GM19328 (cell line): ENCODE measurements around the gene LRBA.

ENCODE experiments used
- ATAC-seq: cut with Tn5 transposase; IDR thresholded peaks from one replicate; pipeline ENCODE4 v1.9.1; 2021; ENCODE audit warnings: mild to moderate bottlenecking, moderate library complexity; ENCODE audit not compliant: unreplicated experiment

Gene LRBA

DNA sequence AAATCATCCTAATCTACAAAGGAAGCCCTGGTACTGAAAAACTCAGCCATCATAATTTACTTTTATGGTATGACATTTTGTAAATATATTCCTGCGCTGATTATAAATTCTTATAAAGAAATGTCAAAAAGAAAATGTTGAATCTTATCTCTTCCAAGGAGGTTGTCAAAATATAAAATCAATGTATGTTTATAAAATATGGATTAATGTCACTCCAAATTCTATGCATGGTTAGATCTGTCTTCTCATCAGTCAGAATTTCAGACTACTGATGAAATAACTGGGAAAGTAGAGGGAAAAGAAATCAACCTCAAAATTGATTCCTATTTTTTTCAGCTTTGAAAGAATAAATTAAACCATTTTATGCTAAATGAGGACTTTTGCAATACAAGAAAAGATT, 553.1 kb downstream of the LRBA start:
- no peak for ATAC-seq

DNA sequence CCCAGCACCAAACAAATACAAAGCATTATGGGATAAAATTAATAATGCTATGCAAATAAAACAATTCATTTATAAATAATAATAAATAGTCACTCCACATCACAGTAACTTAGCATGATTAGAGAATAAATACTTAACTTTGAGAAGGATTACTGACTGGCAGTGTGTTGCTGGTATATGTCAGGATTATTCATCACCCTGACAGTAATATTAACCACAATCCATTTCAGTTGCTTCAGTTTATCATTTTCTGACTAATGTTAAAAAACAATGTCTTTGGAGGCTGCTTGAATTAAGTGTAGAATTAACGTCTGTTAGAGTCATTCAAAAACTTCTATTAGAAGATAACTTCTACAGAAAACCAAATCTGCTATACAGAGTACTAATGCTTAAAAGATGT, 557.3 kb downstream of the LRBA start:
- no peak for ATAC-seq

DNA sequence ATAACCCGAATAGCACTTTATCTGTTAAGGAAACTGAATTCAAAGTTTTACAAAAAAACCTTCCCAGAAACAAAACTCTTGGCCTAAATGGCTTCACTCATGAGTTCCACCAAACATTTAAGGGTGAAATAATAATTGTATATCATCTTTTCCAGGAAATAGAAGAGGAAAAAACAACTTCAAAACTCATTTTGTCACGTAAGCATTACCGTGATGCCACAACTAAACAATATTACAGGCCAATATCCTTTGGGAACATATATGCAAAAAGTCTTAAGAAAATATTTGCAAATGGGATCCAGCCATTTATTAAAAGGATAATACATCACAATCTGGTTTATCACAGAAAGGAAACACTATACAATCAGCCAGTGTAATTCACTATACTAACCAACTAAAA, 563.2 kb downstream of the LRBA start:
- no peak for ATAC-seq

DNA sequence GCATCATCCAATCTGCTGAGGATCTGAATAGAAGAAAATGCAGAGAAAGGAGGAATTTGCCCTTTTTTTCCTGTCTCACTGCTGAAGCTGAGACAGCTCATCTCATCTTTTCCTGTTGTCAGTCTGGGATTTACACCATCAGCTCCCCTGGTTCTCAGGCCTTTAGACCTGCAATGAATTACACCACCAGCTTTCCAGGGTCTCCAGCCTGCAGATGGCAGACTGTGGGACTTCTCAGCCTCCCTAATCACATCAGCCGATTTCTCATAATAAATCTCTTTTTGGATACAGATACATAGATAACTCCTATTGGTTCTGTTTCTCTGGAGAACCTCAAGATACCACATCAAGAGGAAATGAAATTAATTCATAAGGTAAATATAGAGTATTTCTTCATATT, 567.7 kb downstream of the LRBA start:
- no peak for ATAC-seq

DNA sequence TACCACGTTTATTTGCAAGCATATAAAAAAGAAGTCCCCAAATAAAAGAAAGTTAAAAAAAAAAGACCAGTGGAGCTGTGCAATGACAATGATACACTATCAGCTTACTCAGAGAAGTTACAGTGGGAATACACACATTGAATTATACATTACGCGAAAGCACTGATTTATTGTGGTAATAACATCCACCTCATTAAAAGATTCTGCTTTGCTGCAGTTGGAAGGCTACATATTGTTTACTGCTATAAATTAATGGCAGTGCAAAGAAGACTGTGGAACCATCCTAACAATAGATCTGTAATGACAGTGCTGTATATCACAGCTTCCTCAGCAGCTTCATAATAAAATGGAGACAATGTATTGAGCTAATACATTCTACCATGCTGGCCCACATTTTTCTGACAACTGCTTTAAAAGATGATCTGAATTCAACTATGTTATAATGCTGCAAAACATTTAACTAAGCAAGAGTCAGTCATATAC, 575.6 kb downstream of the LRBA start:
- ATAC-seq, result no peak

DNA sequence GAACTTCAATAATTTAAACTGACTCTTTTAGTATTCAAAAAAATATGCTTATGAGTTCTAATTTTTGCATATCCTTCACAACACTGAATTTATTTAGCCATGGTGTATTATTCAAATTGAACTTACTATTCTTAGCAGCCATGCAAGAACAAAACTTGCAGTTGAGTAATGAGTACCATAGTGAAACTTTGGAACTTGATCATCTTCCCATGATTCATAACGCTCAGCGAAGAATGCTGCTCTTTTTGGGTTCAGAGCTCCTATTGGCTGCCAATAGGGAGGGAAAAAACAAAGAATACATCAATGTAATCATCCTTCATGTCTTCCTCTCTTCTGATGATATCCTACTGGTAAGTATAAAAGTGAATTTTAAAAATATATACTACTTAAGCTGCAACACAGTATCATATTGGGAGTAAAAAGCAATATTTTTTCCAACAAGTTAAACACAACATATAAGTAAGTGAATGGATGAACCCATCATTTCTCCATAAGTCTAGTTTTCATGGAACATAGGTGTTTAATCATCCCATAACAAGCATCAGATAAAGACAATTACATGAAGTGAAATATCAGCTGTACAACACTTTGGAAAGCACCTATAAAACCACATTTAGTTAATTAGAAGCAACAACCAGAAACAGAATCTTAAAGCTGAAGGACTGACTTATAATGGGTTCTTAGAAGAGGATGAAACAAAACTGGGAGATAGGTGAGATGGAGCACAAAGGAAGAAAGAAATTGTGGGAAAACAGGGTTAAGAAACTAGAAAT, 578.3 kb downstream of the LRBA start:
- no peak for ATAC-seq

DNA sequence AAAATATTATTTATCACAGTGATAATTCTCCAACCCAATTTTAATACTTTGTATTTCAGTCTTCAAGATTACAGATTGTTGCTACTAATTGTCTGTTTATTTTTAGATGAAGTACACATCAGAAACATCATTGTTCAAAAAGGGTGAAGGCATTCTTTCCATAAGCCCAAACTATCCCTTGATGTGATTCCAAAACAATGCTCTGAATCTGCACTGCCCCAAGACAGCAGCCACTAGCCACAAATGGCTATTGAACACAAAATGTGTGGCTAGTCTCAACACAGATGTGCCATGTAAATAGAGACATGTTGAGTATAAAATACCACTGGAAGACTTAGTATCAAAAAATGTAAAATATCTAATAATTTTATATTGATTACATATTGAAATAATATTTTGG, 583.9 kb downstream of the LRBA start:
- no peak for ATAC-seq

DNA sequence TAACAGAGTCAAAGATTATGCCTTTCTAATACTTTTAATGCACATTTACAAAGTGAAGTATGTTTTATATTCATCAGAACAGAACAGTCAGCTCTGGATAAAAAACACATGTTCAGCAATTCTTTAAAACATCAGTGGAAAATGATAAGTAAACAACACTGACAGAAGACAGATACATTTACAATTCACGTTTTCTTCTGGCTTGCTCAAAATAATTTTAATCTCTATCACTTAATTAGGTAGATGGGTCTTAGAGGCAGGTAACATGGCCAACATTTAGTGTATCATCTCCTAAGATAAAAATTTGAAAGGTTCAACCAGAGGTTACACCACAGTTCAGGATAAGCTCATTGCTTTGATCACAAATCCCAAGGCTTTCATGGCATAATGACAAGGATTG, 589.9 kb downstream of the LRBA start:
- no peak for ATAC-seq

DNA sequence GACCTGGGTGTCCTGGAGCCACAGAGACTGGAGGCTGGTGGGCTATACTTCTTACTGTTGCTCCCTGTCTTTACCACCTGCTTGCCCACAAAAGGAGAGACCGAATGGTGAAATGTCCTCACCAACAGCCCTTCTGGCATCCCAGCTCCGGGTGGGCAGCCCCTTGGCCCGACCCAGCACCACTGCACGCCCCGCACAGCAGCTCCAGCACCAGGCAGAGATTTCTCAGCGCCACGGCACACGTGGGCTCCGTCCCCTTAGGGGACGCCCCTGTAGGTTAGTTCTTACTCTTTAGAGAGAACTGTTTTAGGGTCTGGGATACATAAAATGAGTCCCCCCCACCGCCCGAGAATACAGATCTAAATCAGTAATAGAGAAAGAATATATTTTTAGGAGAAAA, 591.6 kb downstream of the LRBA start:
- ATAC-seq, result no peak

DNA sequence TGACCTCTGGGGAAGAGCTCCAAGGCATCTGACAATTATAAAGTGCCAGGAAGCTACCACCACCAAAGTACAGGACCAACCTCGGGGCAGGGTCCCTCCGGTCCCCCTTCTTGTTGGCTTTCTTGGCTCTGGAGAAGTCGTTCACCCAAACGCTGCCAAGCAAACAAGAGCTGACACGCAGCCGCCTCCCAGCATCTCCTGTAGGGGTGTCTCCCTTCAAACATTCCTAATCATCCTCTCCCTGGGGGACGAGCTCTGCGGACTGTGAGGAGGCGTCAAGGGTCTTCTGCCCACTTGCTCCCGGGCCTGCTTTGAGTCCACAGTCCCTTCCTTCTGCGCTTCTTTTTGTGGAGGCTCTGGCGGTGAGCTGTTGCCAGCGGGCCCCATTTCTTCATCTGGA, 592.0 kb downstream of the LRBA start:
- no peak for ATAC-seq

DNA sequence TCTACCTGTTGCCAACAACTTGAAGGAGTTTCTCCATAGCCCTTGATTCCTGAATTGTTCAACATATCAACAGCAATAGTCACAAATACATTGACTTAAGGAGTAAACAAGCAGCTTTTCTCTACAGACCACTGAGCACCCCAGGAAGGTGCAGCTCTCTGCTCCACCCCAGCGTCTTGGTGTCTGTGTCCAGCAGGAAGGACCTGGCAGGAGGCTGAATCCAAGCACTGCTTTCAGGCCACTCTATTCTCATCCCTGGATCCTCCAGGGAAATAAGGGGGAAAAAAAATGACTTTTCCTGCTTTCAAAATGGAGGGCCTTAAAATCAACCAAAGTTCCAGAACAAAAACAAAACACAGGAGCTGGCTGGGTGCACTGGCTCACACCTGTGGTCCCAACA, 593.5 kb downstream of the LRBA start:
- ATAC-seq, result no peak

DNA sequence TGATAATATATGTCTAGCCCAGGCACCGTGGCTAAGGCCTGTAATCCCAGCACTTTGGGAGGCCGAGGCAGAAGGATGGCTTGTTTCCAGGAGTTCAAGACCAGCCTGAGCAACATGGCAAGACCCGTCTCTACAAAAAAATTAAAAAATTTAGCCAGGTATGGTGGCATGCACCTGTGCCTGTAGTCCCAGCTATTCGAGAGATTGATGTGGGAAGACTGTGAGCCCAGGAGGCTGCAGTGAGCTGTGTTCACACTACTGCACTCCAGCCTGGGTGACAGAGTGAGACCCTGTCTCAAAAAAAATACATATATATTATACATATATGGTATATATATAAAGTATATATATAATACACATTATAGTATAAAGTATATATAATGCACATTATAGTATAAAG, 595.1 kb downstream of the LRBA start:
- no peak for ATAC-seq

DNA sequence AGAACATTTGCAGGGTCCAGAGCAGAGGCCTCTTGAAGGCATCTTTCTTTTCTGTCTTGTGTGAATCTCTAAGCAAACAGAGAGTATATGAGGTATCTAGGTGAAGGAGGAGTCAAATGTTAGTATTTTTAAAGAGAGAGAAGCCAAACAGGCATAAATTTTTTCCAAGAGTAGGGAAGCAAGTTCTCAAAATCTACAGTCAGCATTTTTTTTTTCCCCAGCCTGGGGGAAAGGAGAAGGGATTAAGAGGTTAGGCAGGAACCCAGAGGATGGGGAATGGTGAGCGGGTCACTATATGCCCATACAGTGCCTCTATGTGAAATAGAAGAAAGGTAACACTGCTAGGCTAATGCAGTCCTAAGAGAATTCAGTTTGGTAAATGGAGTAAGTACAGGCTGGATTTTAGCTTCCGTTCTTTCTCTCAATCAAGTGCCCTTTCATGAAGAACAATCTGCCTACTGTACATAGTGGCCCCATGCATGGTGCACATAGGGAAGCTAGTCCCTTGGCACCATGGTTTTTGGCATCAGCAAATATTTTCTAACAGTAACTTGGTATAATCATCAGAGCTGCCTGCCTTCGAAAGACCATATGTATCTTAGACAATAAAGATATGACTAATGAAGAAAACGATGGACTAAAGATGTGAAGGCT, 596.2 kb downstream of the LRBA start:
- ATAC-seq, result no peak

DNA sequence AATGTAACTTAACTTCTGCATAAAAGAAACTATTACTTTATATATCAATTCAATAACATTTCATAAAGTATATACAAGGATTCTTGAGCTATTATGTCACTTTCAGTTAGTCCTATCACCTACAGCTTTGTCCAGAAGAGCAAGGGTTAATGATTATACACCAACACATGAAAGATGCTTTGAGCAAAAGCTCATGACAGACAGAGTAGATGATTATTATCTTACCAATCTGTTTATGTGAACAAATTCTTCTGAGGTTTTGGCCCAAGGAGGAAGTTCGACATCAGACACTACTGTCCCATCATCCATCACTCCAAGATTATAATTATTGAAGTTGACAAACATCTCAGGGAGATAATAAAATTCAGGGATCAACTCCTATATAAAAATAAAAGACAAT, 599.9 kb downstream of the LRBA start:
- ATAC-seq, result no peak

DNA sequence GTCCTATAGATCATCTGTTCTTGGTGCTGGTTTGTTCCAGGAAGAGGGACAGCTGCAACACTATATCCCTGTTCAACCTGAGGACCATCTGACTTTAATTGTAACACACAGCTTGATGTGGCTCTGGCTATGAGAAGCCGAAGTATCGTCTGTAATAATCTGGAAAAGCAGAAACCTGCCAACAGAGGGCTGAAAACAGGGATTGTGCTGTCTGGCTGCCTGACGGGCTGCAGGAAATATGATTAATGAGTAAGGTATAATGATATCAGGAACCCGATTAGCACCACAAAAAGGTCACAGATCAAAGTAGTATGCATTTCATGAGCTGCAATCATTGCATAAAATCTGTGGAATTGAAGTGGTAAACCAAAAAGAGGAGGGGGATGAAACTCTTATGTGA, 603.6 kb downstream of the LRBA start:
- ATAC-seq, result no peak

DNA sequence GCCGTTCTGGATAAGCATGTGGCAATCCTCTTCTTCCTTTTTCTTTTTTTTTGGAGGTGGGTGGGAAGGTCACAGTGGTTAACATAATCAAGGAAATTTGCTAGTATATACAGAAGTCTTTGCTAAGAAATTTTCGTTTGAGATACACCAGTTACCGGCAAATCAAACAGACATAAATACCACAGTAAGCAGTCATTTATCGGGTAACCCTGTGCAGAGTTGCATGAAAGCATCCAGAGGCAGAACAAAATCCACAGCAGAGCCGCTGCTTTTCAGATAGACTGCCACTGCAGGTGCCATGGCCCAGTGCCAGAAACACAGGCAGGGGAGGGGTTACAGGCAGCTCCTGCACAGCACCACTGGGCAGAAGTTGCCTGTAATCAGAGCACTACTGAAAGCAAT, 612.2 kb downstream of the LRBA start:
- ATAC-seq, result peak; percentile 57

DNA sequence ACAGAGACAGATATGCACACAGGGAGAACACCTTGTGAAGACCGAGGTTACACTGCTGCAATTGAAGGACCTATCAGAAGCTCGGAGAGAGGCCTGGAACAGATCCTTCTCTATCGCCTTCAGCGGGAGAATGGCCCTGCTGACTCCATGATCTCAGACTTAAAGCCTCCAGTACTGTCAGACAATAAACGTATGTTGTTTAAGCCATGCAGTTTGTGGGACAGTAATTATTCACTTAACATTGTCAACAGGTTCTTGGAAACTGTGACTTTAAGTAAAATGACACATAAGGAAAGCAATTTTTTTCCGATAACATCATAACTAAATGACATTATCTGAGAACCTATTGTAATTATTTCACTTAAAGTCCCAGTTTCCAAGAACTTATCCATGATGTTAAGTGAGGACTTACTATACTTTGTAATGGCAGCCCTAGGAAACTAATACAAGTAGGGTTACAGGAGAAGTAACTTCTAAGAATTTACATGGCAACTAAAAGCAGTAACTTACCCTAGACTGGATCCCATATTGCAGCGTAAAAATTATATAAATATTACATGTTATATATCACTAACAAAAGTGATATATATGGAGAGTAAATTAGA, 613.9 kb downstream of the LRBA start:
- no peak for ATAC-seq

DNA sequence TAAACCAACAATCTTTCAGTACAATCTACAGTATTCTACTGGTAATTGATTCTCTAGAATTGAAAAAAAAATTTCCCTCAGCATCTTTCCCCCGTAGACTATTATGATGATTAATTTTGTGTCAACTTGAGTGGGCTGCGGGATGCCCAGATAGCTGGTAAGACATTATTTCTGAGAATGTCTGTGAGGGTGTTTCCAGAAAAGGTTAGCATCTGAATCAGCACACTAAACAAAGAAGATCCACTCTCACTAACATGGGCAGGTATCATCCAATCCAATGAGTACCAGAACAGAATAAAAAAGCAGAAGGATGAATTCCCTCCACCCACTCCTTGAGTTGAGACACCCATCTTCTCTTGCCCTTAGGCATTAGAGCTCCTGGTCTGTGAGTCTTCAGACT, 619.2 kb downstream of the LRBA start:
- ATAC-seq, result no peak

DNA sequence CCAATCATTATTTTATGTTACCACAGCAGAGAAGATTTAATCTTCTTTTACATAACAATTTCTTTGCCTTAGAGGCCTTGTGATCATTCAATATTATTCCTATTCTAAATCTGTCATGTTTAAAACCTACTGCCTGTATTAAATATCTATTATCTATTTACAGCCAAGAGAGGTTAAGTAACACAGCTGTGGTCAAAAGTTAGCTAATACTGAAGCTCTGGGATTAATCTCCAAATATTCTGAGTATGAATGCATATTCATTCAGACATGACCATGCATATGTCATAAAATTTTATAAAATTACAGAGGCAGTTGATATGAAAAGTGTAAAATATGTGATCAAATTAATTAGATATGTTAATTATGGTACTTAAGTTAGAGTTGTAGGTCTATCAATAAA, 621.0 kb downstream of the LRBA start:
- ATAC-seq, result no peak

DNA sequence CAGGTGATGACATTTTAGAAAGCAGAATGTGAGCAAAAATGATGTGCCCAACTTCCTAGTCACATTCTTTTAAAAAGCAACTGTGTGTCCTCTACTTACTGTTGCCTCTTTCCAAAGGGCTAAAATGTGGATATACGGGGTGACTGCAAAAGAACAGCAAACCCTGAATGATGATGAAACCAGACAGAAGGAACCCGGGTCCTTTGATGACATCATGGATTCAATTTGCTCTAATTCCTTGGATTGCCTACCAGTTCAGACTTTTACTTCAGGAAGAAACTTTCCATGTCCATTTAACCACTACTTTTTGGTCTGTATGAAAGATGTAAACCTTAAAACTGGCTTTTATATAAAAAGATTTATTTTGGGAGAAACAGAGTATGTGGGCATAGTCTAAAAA, 624.0 kb downstream of the LRBA start:
- no peak for ATAC-seq

DNA sequence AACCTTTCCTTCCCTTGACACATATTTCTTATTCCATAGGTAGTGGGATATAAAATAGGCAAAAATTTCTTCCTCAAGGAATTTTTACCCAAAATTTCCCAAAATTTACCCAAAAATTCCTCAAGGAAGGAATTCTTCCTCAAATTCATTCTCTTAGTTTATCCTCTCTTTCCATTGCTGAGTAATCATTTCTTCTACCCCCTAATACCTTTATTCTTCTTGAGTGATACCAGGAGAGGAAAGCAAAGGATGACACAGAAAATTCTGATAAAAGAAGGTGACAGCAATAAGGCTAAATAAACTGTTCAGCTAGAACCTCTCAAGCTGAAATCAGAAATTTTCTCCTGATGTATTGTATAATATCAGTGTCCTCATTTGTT, 624.6 kb downstream of the LRBA start:
- ATAC-seq, result no peak

DNA sequence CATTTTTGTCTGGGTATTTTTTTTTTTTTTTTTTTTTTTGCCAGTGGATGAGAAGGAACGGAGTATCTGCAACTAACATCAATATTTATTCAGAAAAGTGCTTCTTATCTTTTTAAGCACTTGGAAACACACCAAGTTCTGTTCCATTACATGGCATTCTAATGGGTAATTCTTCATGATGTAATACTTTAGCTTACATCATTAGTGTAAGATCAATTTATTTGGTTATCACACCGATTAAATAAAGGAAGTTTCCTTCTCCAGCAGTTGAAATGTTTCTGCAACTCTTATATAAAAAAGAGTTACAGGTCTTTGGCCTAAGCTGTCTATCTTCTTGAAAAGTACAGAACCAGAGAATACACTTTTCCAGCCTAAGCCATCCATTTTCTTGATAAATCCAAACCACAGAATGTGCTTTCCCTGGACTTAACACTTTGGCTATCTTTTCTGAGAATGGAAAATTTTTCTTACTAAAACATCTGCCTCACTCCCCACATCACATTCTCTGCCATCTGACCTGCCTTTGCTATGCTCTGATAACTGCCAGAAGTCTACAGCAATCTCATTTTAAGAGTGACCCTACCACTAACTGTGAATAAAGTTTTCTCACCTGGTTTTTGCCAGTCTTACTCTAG, 625.1 kb downstream of the LRBA start:
- no peak for ATAC-seq
